GM18519 (cell line): ENCODE data around the gene DNMT3L.

Experiments
- ATAC-seq: cut with Tn5 transposase; IDR thresholded peaks from one replicate; pipeline ENCODE4 v1.9.1; 2021; ENCODE audit warnings: mild to moderate bottlenecking, moderate library complexity; ENCODE audit not compliant: unreplicated experiment, low FRiP score

Gene DNMT3L

DNA sequence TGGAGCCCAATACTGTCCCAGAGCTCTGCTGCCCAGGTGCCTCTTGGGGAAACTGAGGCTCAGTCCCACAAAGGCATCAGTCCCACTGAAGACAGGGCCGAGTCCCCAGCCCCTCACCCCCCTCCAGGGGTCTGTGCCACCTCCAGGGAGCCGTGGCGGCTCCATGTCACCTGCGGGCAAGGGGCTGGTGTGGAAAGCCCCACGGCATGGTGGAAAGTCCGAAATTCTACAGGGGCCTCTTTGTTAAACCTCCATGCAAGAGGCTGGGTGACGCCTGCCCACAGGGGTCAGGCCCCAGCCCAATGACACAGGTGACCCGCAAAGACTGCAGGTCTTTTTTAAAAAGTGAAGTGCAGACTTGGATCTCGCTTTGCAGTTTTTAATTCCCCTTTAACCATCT, 20.7 kb upstream of the DNMT3L start:
- ATAC-seq = no peak

DNA sequence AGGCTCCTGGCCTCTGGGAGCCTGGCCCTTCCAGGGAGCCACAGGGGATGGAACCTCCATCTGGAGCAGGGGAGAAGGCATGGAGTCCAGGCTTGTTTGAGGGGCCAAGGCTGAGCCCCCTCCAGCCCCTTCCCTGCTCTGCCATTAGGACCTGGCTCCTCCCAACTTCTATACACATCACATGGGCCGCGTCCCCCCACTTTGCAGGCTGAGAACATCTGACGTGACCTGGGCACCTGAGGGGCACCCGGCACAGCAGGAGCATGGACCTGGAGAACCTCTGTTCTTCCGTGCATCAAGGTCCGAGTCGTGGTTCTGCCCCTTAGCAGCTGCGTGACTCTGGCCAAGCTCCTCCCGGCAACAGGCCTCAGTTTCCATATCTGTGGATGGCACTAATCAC, 20.1 kb upstream of the DNMT3L start:
- ATAC-seq = no peak

DNA sequence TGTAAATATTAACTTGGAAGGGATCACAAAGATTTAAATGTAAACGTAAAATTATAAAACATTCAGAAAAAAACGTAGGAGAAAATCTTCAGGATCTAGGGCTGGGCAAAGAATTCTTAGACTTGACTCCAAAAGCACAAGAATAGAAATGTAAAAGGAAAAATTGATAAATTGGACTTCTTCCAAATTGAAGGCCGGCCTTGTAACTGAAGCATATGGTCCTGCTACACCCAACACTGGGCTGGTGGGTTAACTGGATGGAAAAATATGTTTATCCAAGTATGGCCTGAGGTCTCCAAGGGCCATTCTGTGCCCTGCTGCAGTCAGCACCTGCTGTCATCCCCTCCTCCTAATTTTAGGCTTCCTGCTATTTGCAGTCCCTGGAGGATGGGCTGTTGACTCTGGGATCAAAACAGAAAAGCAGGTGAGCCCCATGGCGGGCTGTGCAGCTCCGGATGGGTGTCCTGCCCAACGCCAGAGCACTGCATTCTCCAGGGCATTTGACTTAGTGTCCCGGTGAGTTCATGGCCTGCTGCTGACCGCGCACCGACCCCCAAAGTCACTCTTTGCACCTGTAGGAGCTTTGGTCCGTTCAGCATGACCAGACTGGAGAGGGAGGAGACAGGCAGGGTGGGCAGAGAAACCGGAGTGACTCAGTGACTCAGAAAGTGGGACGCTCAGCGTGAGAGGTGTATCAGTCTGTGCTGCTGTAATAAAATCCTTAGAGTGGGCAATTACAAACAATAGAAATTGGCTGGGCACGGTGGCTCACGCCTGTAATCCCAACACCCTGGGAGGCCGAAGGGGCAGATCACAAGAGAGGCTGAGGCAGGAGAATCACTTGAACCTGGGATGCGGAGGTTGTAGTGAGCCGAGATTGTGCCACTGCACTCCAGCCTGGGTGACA, 17.9 kb upstream of the DNMT3L start:
- no peak for ATAC-seq

DNA sequence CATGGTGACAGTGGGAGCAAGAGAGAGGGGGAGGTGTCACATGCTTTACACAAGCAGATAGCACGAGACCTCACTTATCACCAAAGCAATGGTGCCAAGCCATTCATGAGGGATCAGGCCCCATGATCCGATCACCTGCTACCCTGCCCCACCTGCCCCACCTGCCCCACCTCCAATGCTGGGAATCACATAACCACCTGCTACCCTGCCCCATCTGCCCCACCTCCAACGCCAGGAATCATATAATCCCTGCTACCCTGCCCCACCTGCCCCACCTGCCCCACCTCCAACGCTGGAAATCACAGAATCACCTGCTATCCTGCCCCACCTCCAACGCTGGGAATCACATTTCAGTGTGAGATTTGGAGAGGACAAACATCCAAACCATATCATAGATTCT, 13.3 kb upstream of the DNMT3L start:
- ATAC-seq = no peak

- no peak for ATAC-seq
These were observed 11.3 kb upstream of the DNMT3L start for GRCh38 chr21:44273046-44273445.

DNA sequence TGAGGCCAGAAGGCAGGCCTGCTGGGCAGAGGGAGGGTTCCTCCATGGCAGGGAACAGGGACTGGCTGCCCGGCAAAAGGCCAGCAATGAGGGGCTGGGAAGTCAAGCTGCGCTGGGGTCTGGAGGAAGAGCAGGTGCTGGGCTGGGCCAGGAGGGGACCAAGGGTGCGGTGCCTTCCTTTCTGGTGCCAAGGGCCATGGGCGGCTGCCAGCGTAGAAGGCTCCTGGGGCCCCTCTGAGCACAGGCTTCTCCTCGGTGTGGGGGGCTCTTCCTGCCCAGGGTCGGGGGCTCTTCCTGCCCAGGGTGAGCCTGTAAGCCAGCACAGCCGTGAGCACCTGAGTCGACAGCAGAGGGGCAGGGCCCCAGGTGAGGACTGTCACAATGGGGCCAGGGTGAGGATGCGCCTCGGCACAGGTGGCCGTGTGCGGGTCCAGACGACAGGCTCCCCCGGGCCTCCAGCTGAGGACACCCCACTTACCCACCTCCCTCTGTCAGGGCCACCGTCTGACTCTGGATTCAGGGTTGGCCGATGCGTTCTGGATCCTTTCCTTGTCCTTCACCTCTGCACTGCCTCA, 10.7 kb upstream of the DNMT3L start:
- ATAC-seq = no peak

DNA sequence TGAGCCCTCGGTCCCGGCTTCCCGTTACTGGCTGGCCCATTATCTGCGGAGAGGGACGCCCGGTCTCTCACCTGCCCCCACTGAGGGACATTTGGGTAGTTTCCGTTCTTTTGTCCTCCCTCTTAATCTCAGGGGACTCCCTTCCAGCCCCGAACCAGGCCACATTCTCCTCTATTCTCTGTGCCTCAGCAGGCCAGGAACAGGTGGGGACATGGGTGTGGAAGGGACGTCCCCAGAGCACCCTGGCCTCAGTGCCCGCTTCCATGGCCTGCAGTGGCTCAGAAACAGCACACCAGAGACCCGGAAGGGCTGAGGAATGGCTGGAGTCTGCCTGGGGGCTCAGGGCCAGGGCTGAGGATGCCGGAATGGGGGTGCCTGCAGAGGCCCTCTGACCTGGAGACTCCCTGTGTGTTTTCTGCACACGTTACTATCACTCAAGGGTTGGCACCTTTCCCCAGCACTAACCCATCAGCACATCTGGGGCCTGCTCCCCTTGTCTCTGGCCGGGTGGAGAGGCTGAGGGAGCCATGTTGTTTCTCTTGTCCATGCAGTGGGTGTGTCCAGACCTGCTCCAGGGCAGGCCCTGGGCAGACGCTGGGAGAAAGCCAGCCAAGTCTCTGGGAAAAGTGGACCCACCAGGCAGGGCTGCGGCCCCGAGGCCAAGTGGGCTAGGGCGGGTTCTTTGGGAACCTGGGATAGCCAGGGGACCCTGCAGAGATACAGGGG, 10.0 kb upstream of the DNMT3L start:
- ATAC-seq = no peak

GRCh38 chr21:44269090-44269489, 7.4 kb upstream of the DNMT3L start:
- ATAC-seq = no peak

GRCh38 chr21:44267655-44268142, 6.0 kb upstream of the DNMT3L start:
- ATAC-seq = no peak

- no peak for ATAC-seq
These were observed 4.1 kb upstream of the DNMT3L start for GRCh38 chr21:44265734-44266270.

DNA sequence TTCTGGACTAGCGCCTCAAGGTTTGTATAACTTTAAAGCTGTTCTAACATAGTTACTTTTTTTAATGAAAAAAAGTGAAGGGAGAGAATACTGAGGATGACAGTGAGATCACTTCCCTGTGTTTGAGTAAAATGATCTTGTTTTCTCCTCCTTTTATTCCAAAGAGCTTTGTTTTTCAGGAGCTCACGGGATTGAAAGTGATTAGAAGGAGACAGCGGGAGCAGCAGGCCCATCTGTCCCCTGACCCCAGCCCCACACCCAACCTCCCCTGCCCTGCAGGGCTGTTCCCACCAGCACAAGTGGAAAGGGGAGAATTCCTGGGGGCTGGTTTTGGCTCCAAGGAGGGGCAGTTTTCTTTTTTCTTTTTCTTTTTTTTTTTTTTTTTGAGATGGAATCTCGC, 2.1 kb upstream of the DNMT3L start:
- no peak for ATAC-seq

GRCh38 chr21:44263221-44263760, 1.6 kb upstream of the DNMT3L start:
- ATAC-seq = no peak

DNA sequence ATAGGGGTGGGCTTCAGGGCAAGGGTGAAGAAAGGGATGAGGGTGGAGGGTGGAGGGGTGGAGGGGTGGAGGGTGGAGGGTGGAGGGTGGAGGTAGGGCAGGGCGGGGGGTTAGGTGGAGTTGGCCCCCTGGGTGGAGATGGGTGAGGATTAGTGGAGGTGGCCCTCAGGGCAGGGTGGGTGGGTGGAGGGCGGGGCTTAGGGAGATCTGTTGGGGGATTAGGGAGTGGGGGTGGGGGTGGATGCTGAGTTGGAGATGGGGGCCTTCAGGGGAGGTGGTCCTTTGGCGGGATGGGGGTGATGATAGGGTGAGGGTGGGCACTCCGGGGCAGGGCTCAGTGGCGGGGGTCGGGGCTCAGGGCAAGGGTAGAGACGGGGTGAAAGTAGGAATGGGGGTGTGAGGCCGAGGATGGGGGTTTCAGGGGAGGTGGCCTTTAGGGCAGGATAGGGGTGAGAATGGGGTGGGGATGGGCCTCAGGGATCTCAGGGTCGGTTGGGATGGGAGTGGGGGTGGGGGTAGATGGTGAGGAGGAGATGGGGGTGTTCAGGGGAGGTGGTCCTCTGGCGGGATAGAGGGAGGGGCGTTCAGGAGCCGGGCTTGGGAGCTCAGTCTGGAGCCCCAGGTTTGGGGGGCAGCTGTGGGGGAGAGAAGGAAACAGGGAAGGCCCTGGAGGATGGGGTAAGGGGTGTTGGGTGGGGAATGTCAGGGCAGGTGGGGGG, 800 bp upstream of the DNMT3L start:
- ATAC-seq = no peak

- no peak for ATAC-seq
These were observed 686 bp downstream of the DNMT3L start for GRCh38 chr21:44260791-44261631.

GRCh38 chr21:44260066-44260465, 1.6 kb downstream of the DNMT3L start:
- ATAC-seq = no peak

- no peak for ATAC-seq
These were observed 2.5 kb downstream of the DNMT3L start for GRCh38 chr21:44259082-44259705.

- no peak for ATAC-seq
These were observed 3.5 kb downstream of the DNMT3L start for GRCh38 chr21:44258056-44258725.

DNA sequence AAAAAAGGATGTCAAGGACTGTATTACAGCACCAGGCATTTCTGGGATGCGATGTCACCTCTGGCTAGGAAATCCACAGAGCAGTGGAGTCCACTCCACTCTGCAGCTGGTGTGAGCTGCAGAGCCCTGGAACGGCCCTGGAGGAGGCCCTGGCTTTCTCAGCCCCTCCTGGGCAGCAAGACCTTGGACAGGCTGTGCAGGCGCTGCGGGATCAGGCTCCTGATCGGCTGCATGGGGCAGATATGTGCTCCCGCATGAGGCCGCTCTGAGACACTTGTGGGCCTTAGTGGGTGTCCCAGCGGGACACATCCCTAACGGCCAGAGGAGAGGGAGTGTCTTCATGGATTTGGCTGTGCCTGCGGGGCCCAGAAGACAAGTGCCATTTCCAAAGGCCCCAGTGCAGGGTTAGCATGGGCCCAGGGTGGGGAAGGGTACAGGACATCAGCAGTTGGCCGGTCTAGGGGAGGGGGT, 6.2 kb downstream of the DNMT3L start:
- no peak for ATAC-seq
